ENCODE data around the gene MAP7D1.
"Not testable (repeated sequence)": the region's sequence is repeated elsewhere in the genome, so short reads cannot be mapped to it uniquely, and the experiment has no call there.

The MAP7D1 gene

GRCh38 chr1:36223381-36223995 lies 67.5 kb downstream of the MAP7D1 start:
- peak; percentile 67 for DNase-seq (ENCODE audit: low read depth)

DNA sequence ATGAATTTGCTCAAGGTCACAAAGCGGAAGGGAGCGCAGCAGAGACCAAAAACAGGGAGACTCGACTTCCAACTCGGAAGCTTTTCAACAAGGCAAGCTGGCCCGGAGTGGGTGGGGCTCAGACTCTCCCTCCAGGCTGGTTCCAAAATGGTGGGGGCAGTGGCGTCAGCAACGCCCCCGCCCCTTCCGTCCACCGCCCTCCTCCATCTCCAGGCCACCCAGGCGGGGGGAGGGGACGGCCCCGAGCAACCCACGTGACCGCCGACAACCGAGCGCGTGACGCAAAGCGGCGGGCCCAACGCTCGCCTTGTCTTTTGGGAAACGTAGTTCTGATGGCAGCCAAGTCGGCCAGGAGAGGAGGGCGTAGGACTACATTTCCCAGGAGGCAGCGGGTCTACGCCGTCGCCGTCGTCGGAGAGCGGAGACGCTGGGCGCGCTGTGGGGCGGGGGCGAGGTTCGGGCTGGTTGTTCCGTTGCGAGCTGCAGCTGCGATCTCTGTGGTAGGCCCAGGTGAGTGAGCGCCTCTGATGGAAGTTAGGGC lies 68.1 kb downstream of the MAP7D1 start, which contains the start of gene THRAP3:
TSS of gene THRAP3 (plus strand) at position 448 of the 541 bp plus-strand sequence. CDS start 58,121 bp downstream, outside the sequence.
- H3K4me3 ChIP-seq (ENCODE audit: low read depth, low read length) = peak within 1 kb of the TSS; percentile 100
- TF ChIP-seq, protein P1, sequence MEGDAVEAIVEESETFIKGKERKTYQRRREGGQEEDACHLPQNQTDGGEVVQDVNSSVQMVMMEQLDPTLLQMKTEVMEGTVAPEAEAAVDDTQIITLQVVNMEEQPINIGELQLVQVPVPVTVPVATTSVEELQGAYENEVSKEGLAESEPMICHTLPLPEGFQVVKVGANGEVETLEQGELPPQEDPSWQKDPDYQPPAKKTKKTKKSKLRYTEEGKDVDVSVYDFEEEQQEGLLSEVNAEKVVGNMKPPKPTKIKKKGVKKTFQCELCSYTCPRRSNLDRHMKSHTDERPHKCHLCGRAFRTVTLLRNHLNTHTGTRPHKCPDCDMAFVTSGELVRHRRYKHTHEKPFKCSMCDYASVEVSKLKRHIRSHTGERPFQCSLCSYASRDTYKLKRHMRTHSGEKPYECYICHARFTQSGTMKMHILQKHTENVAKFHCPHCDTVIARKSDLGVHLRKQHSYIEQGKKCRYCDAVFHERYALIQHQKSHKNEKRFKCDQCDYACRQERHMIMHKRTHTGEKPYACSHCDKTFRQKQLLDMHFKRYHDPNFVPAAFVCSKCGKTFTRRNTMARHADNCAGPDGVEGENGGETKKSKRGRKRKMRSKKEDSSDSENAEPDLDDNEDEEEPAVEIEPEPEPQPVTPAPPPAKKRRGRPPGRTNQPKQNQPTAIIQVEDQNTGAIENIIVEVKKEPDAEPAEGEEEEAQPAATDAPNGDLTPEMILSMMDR (IDR thresholded peaks at IDR 0.05; ENCODE audit: low read depth, low read length) = no peak
- TF ChIP-seq, protein P2, sequence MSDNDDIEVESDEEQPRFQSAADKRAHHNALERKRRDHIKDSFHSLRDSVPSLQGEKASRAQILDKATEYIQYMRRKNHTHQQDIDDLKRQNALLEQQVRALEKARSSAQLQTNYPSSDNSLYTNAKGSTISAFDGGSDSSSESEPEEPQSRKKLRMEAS (IDR thresholded peaks at IDR 0.05; ENCODE audit: low read depth, low read length) = peak; percentile 98
- TF ChIP-seq MYC (IDR thresholded peaks at IDR 0.05; ENCODE audit: low read depth, low read length) = peak; percentile 89
- peak; percentile 67 for TF ChIP-seq POLR2A (IDR thresholded peaks at IDR 0.05; ENCODE audit: extremely low read depth, insufficient read length)
- DNase-seq (ENCODE audit: low read depth) = peak; percentile 100

More at GRCh38 chr1:36223381-36223995, 67.5 kb downstream of the MAP7D1 start:
- peak overlapping the region; percentile 87 for H3K4me3 ChIP-seq (ENCODE audit: low read depth, low read length)
- no peak for TF ChIP-seq MYC (IDR thresholded peaks at IDR 0.05; ENCODE audit: low read depth, low read length)
- TF ChIP-seq, protein P1 (IDR thresholded peaks at IDR 0.05; ENCODE audit: low read depth, low read length) = no peak
- TF ChIP-seq, protein P2 (IDR thresholded peaks at IDR 0.05; ENCODE audit: low read depth, low read length) = no peak
- TF ChIP-seq POLR2A (IDR thresholded peaks at IDR 0.05; ENCODE audit: extremely low read depth, insufficient read length) = no peak

DNA sequence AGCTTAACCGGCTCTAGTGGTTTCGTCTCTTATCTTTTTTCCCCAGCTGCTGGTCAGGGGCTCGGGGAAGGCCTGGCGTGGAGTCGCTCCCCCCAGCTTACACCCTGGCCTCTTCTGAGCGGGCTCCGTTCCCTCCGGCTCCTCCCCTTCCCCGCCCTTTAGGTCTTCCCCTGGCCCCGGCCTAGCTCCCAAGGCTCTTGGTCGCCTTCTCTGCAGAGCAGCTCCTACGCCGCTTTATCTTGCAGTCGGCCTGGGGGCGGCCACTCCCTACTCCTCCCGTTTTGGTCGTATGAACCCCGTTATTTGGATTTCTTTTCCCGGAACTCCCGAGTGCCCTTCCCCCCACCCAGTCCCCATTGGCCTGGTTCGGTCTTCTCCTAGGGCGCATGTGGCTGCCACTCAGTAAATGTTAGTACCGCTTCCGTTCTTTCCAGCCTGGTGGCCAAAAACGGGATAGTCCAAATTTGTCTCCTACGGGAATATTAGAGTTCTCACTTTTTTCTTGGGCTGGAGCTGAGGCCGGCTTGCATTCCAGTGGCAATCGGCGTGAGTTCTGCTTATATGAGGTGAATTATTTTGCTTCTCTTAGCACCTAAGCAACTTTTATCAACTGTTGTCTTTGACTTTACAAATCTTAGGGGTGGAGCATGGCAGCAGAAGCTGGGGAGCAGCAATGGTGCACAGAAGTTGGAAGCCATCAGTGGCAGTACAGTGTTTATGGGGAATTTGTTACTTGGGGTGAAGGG lies 68.8 kb downstream of the MAP7D1 start:
- no peak for DNase-seq (ENCODE audit: low read depth)
- H3K4me3 ChIP-seq (ENCODE audit: low read depth, low read length) = peak overlapping the region; percentile 100
- TF ChIP-seq, protein P1 (IDR thresholded peaks at IDR 0.05; ENCODE audit: low read depth, low read length) = peak; percentile 14
- TF ChIP-seq POLR2A (IDR thresholded peaks at IDR 0.05; ENCODE audit: extremely low read depth, insufficient read length) (no peak), MYC (IDR thresholded peaks at IDR 0.05; ENCODE audit: low read depth, low read length) (peak; percentile 72; the same call in 1 of the 2 replicates)
- TF ChIP-seq, protein P2 (IDR thresholded peaks at IDR 0.05; ENCODE audit: low read depth, low read length) = peak; percentile 68; the same call in 1 of the 2 replicates

DNA sequence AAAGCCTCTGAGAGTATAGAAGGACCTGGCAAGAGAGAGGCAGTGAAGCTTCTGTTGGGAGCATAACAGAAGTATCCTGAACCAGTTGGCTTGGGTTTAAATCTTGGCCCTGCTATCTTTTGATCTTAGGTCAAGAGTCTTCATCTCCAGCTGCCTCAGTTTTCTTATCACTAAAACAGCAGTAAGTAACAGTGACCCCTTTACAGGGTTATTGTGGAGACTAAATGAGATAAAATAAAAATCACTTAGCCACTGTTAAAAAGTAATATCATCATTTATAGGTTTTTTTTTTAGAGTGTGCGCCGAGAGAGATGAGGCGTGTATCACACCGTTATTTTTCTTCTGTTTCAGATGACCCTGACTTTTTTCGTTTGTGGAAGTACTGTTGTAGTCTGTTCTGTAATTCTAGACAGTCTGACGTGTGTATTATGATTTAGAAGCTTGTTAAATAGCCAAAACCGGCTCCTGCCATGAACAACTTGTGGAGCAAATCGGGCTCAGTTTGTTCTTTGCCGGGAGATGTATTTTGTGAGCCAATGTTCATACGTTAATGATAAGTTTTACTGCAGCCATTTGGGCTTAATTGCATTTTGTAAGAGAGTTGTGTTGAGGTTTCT lies 69.4 kb downstream of the MAP7D1 start:
- no peak for DNase-seq (ENCODE audit: low read depth)
- peak overlapping the region; percentile 100 for H3K4me3 ChIP-seq (ENCODE audit: low read depth, low read length)
- TF ChIP-seq MYC (IDR thresholded peaks at IDR 0.05; ENCODE audit: low read depth, low read length) = no peak
- TF ChIP-seq, protein P1 (IDR thresholded peaks at IDR 0.05; ENCODE audit: low read depth, low read length) = no peak
- no peak for TF ChIP-seq POLR2A (IDR thresholded peaks at IDR 0.05; ENCODE audit: extremely low read depth, insufficient read length)
- TF ChIP-seq, protein P2 (IDR thresholded peaks at IDR 0.05; ENCODE audit: low read depth, low read length) = no peak

DNA sequence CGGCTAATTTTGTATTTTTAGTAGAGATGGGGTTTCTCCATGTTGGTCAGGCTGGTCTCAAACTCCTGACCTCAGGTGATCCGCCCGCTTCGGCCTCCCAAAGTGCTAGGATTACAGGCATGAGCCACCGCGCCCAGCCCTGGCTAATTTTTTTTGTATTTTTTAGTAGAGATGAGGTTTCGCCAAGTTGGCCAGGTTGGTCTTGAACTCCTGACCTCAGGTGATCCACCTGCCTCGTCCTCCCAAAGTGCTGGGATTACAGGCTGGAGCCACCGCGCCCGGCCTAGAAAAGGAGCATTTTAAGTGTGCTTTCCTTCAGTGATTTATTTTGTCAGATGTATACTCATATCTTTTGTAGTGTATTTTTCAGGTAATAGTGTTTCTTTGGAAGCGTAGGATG lies 74.3 kb downstream of the MAP7D1 start:
- not testable (repeated sequence) for H3K4me3 ChIP-seq (ENCODE audit: low read depth, low read length); DNase-seq (ENCODE audit: low read depth)
